Peyer's patch (tissue), 4 donors: ENCODE data around the gene MYO9B.

ENCODE experiments used
- CTCF ChIP-seq, 6 experiments: fragments of 450-650 bp in 4 of 6; fragments of 200-600 bp in 2 of 6; sonication (generic) in 1 of 6; IDR thresholded peaks; one replicate each; pipeline ENCODE4 v1.5.1; 2017 to 2019; ENCODE audit warnings: antibody characterized with exemption in 6 of 6, mild to moderate bottlenecking in 3 of 6, moderate library complexity in 1 of 6
- POLR2A ChIP-seq, 2 donors: fragments of 450-650 bp; IDR thresholded peaks; one replicate each; pipeline ENCODE4 v1.5.1; 2017; ENCODE audit warnings: antibody characterized with exemption in 2 of 2, mild to moderate bottlenecking in 2 of 2, moderate library complexity in 2 of 2

- TF ChIP-seq CTCF (IDR thresholded peaks at IDR 0.05) (no peak), POLR2A (IDR thresholded peaks at IDR 0.05) (no peak)
Observed at GRCh38 chr19:17183858-17184321, 108.3 kb downstream of the MYO9B start.
